GM23248 (cell line): ENCODE data around the gene FALEC.

Experiments
- EZH2 ChIP-seq: fragments of 200-600 bp; sonication (generic); IDR thresholded peaks from 2 replicates; pipeline ENCODE4 v1.6.1; 2018; ENCODE audit warnings: antibody characterized with exemption, mild to moderate bottlenecking; ENCODE audit not compliant: insufficient read depth, poor library complexity, severe bottlenecking
- EZH2phosphoT487 ChIP-seq: fragments of 200-600 bp; sonication (generic); IDR thresholded peaks from 2 replicates; pipeline ENCODE4 v1.6.1; 2018; ENCODE audit warnings: antibody characterized with exemption, moderate library complexity, mild to moderate bottlenecking, low read depth; ENCODE audit not compliant: insufficient read depth

DNA sequence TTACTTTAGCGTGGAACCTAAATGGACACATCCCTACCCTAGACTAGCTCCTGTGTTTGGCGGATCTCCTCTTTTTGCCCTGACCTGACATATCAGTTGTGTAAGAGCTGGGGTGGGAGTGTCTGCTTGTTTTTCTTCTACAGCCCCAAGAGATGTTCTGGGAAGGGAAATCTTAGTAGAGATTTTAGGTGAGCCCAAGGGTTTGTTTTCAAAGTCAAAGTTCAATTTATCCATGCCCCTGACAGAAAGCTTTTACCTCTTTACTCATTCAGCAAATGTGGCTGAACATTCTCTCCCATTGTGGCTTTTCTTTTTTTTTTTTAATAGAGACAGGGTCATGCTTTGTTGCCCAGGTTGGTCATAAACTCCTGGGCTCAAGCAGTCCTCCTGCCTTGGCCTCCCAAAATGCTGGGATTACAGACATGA, 35.6 kb upstream of the FALEC start:
- no peak for TF ChIP-seq EZH2
- TF ChIP-seq EZH2phosphoT487 = no peak
